A673 (cell line): ENCODE results near the gene CLIC4.

Experiments
- EZH2 ChIP-seq: fragments of 200-600 bp; sonication (generic); IDR thresholded peaks from 2 replicates; pipeline ENCODE4 v1.6.1; 2017; ENCODE audit warnings: borderline replicate concordance, low read depth, mild to moderate bottlenecking, mixed read lengths, antibody characterized with exemption, low read length; ENCODE audit not compliant: poor library complexity, severe bottlenecking
- TF ChIP-seq, protein P1 (sequence below): fragments of 300-800, 200-600 bp; sonication (generic); conservative IDR thresholded peaks from 2 replicates; pipeline ENCODE4 v1.5.1; 2017; ENCODE audit warnings: low read depth, mild to moderate bottlenecking, antibody characterized with exemption, low read length, moderate library complexity, mixed read lengths

DNA sequence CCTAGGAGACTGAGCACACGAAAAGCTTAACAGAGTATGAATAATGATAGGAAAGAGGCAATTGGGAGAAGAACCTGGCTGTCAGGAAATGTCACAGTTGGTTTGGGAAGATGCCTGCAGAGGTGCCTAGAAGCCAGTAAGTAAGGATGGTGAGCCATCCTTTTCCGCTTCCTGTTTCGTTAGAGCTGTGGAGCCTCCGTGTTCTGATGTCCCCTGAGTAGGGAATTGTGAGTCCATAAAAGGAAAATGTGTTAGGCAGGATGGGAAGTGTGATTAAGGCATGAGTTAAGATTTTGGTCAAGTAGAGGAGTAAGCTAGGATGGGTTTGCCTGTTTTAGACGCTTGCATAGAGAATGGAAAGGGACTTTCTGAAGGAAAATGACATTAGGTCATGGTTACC is 9.0 kb downstream of the CLIC4 start:
- TF ChIP-seq, protein P1, sequence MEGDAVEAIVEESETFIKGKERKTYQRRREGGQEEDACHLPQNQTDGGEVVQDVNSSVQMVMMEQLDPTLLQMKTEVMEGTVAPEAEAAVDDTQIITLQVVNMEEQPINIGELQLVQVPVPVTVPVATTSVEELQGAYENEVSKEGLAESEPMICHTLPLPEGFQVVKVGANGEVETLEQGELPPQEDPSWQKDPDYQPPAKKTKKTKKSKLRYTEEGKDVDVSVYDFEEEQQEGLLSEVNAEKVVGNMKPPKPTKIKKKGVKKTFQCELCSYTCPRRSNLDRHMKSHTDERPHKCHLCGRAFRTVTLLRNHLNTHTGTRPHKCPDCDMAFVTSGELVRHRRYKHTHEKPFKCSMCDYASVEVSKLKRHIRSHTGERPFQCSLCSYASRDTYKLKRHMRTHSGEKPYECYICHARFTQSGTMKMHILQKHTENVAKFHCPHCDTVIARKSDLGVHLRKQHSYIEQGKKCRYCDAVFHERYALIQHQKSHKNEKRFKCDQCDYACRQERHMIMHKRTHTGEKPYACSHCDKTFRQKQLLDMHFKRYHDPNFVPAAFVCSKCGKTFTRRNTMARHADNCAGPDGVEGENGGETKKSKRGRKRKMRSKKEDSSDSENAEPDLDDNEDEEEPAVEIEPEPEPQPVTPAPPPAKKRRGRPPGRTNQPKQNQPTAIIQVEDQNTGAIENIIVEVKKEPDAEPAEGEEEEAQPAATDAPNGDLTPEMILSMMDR = no peak
- no peak for TF ChIP-seq EZH2
